Choroid plexus epithelial cell (primary cell): ENCODE measurements around the gene CEPT1.

Experiments used
- DNase-seq: peaks from one replicate; pipeline ENCODE4 v3.0.0-alpha.2; 2010; ENCODE audit warnings: low read depth
- H3K4me3 ChIP-seq: 2 replicates; pipeline ENCODE4 v1.5.1; 2011; ENCODE audit warnings: low read depth, mild to moderate bottlenecking, control low read depth, low read length, moderate library complexity
- TF ChIP-seq, protein P1 (sequence below): conservative IDR thresholded peaks from 2 replicates; pipeline ENCODE4 v1.5.1; 2011; ENCODE audit warnings: low read depth, mild to moderate bottlenecking, control low read depth, inconsistent platforms, low read length, moderate library complexity

The CEPT1 gene

DNA sequence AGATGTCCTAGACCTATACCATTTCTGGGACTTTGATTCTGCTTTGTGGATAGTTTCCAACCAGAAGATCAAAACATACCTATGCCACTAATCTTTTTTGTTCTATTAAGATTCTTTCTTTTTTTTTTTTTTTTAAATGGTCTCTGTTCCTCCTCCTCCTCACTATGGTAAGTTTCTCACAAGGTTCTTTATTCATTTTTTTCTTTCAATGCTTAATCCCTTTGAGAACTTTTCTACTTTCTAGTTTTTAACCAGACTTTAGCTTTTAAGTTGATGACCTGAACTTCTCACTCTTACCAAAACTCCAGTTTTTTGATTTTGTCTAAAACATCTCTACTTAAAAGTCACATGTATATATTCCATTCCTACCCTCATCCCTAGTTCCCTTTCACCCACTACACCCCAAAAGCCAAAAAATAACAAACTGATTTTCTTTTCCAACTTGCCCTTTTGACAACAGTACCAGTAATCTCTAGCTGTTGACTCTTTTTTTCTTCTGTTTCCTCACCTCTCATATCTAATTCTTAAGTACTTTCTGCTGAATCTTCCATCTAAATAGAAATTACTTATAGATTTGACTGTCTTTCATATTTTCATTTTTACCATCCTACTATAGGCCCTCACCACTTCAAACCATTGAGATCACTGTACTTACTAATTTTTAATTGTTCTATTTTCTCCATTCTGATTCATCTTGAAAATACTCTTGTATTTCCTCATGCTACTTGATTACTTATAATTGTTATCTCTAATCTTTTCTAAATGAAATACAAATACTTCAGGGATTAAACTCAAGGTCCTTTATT, 6.1 kb downstream of the CEPT1 start:
- TF ChIP-seq, protein P1, sequence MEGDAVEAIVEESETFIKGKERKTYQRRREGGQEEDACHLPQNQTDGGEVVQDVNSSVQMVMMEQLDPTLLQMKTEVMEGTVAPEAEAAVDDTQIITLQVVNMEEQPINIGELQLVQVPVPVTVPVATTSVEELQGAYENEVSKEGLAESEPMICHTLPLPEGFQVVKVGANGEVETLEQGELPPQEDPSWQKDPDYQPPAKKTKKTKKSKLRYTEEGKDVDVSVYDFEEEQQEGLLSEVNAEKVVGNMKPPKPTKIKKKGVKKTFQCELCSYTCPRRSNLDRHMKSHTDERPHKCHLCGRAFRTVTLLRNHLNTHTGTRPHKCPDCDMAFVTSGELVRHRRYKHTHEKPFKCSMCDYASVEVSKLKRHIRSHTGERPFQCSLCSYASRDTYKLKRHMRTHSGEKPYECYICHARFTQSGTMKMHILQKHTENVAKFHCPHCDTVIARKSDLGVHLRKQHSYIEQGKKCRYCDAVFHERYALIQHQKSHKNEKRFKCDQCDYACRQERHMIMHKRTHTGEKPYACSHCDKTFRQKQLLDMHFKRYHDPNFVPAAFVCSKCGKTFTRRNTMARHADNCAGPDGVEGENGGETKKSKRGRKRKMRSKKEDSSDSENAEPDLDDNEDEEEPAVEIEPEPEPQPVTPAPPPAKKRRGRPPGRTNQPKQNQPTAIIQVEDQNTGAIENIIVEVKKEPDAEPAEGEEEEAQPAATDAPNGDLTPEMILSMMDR: no peak
- H3K4me3 ChIP-seq: no peak overlapping the region
- no peak for DNase-seq

DNA sequence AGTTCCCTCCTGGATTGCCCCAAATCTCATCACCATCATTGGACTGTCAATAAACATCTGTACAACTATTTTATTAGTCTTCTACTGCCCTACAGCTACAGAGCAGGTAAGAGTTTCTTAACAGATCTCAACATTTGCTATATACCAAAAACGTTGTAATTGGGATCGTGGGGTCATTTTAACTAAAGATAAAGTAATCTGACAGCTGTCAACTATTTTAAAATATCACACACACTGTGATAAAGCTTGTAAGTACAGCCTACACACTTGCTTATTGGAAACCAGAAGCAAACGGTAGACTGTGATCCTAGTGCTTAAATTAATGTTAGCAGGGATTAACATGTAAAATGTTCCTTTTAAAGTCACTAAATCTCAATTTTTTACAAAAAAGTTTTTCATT, 7.9 kb downstream of the CEPT1 start:
- TF ChIP-seq, protein P1: no peak
- DNase-seq: no peak
- H3K4me3 ChIP-seq: no peak overlapping the region

DNA sequence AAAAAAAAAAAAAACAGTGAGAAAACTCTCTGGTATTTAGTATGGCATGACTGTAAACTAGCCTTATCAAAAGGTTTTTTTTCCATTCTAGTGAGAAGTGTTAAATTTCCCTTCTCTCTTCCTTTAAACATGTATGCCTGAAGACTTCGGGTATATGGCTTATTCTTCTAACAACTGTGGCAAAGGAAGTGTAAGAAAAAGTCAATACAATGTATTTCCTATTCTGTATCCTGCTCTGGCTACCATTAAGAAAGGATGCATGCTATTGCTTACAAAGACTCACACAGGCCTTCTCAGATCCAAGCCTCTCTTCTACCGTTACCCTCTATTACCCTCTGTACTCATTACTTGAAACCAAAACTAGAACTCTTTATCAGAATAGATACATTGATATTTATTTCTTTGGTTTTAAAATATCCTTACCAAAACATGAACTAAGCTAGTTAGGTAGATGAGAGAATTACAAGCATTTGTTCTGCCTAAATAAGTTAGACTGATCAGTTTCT, 8.4 kb downstream of the CEPT1 start:
- TF ChIP-seq, protein P1: no peak
- DNase-seq: no peak
- H3K4me3 ChIP-seq: no peak overlapping the region

DNA sequence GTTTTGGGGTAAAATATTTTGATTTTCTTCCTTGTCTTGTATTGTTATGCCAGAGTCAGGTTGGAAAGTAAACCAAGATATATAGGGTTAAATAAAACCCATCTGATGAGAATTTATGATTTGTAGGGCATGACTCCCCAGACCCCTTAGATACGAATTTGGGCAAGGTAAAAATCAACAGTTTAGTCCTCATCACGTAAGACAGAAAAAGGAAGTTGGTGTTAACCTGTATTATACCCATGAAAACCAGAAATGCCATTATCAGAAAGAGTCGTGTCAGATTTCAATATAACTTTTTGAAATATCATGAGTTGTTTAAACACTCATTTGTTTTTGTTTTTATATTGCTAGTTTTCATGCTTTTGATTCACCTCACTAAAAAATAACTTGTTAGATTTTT, 11.8 kb downstream of the CEPT1 start:
- DNase-seq: no peak
- no peak overlapping the region for H3K4me3 ChIP-seq
- TF ChIP-seq, protein P1: no peak

DNA sequence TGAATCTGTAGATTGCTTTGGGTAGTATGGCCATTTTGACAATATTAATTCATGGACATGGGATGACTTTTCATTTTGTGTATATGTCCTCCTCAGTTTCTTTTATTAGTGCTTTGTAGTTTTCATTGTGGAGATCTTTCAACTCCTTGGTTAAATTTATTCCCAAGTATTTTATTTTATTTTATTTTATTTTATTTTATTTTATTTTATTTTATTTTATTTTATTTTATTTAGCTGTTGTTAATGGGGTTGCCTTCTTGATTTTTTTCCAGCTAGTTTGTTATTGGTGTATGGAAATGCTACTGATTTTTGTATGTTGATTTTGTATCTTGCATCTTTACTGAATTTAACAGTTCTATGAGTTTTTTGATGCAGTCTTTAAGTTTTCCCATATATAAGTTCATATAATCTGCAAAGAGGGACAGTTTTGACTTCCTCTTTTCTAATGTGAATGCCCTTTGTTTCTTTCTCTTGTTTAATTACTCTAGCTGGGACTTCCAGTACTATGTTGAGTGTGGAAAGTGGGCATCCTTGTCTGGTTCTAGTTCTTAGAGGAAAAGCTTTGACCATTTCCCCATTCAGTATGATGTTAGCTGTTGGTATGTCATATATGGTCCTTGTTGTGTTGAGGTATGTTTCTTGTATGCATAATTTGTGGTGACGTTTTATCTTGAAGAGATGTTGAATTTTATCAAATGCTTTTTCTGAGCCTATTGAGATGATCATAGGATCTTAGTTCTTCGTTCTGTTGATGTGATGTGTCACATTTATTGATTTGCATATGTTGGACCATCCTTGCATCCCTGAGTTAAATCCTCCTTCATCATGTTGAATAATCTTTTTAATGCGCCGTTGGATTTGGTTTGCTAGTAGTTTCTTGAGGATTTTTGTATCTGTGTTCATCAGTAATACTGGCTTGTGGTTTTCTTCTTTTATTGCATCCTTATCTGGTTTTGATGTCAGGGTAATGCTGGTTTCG, 14.3 kb downstream of the CEPT1 start:
- TF ChIP-seq, protein P1: no peak
- no peak for DNase-seq

DNA sequence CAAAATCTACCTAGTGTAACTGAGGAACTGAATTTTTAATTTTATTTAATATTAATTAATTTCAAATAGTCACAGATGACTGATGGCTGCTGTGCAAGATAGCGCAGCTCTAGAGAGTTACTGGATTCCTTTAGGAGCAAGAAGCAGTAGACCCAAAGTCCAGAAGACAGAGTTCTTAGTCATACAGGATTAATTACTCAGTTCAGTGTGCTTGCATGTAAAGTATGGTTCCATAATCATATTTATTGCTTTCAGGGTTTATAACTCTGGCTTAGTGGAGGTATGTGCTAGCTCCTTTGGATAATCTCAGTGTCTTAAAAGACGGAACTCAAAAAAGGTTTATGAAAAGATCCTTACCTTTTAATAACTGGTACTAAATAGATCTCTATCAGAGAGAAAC, 17.4 kb downstream of the CEPT1 start:
- TF ChIP-seq, protein P1: no peak
- no peak overlapping the region for H3K4me3 ChIP-seq

More for the DNA sequence above, 14.3 kb downstream of the CEPT1 start:
- no peak overlapping the region for H3K4me3 ChIP-seq

More for the DNA sequence above, 17.4 kb downstream of the CEPT1 start:
- no peak for DNase-seq
